GM12878 (cell line): Measurements from ENCODE around the gene THSD4. TPM values are rescaled to one million over a fixed set of nuclear protein-coding genes. Genes with fewer than 3 reads are reported as not detected.

Experiments
- ATAC-seq: fragments of 200-7000 bp; cut with Tn5 transposase; 3 replicates; pipeline ENCODE4 v1.9.1; 2020; ENCODE audit warnings: mild to moderate bottlenecking, moderate library complexity
- BruUV-seq: library from RNA; stranded (reverse); fragments of 400-500 nt; replicated peaks from 2 replicates; lab custom pipeline; 2021; lab: Mats Ljungman, UMichigan
- CTCF ChIA-PET: fragments of 300-600 bp; sonication (Branson Sonifier 250); formaldehyde crosslinking; extraction: SDS; loops from one replicate; lab custom pipeline; 2021; ENCODE audit warnings: inconsistent platforms; lab: Yijun Ruan, JAX
- POLR2A ChIA-PET: fragments of 350-600 bp; formaldehyde crosslinking; extraction: SDS; loops from one replicate; lab custom pipeline; 2021; ENCODE audit warnings: inconsistent platforms; lab: Charles Lee
- RAD21 ChIA-PET: fragments of 300-600 bp; sonication (Branson Sonifier 250); formaldehyde crosslinking; loops from one replicate; lab custom pipeline; 2023; ENCODE audit warnings: antibody characterized with exemption; ENCODE audit not compliant: unreplicated experiment; lab: Charles Lee
- SMC1A ChIA-PET: fragments of 300-600 bp; sonication (Branson Sonifier 250); formaldehyde crosslinking; loops from one replicate; lab custom pipeline; 2023; ENCODE audit not compliant: unreplicated experiment, uncharacterized antibody; lab: Charles Lee
- DNase-seq: peaks from one replicate; pipeline ENCODE4 v3.0.0-alpha.2; 2011; ENCODE audit warnings: low read depth, low spot score
- FAIRE-seq: peaks from 3 replicates; lab custom pipeline; 2011; peaks lifted over from hg19 to GRCh38; lab: Jason Lieb, UNC
- H2AFZ ChIP-seq: 2 replicates; pipeline ENCODE4 v1.6.0; 2011; ENCODE audit warnings: low read depth, low read length, control low read depth; ENCODE audit not compliant: control insufficient read depth
- H3K27ac ChIP-seq: 2 replicates; pipeline ENCODE4 v1.5.1; 2011; ENCODE audit warnings: control low read depth; ENCODE audit not compliant: control insufficient read depth, insufficient read depth
- H3K27me3 ChIP-seq, 2 experiments: replicated peaks in 1 of 2; 2 replicates each; pipeline versions ENCODE4 v1.6.0 to v1.6.1; 2011; ENCODE audit warnings: low read length in 1 of 2; ENCODE audit not compliant: control insufficient read depth in 2 of 2, insufficient read depth in 2 of 2
- H3K36me3 ChIP-seq, 2 experiments: 2 replicates each; pipeline ENCODE4 v1.5.1; 2011; ENCODE audit warnings: low read length in 1 of 2; ENCODE audit not compliant: control insufficient read depth in 2 of 2, insufficient read depth in 2 of 2
- H3K4me1 ChIP-seq: 2 replicates; pipeline ENCODE4 v1.6.1; 2011; ENCODE audit warnings: mild to moderate bottlenecking, low read length, moderate library complexity, mixed read lengths; ENCODE audit not compliant: control insufficient read depth, insufficient read depth
- H3K4me2 ChIP-seq: 2 replicates; pipeline ENCODE4 v1.6.0; 2011; ENCODE audit warnings: control low read depth; ENCODE audit not compliant: control insufficient read depth, insufficient read depth
- H3K4me3 ChIP-seq: fragments of 200-600 bp; sonication (generic); 2 replicates; pipeline ENCODE4 v1.5.1; 2016
- H3K79me2 ChIP-seq: 2 replicates; pipeline ENCODE4 v1.6.0; 2011; ENCODE audit warnings: low read length; ENCODE audit not compliant: control insufficient read depth, insufficient read depth
- H3K9ac ChIP-seq: 2 replicates; pipeline ENCODE4 v1.8.0; 2011; ENCODE audit warnings: low read length, control low read depth, mixed read lengths; ENCODE audit not compliant: control insufficient read depth, insufficient read depth
- H3K9me3 ChIP-seq: replicated peaks from 3 replicates; pipeline ENCODE4 v1.5.1; 2011; ENCODE audit warnings: mild to moderate bottlenecking, low read length; ENCODE audit not compliant: control insufficient read depth, insufficient read depth
- H4K20me1 ChIP-seq: 2 replicates; pipeline ENCODE4 v1.6.0; 2011; ENCODE audit not compliant: control insufficient read depth, insufficient read depth
- CBFB ChIP-seq: IDR thresholded peaks from 2 replicates; pipeline ENCODE4 v1.6.1; 2016; ENCODE audit warnings: antibody characterized with exemption, low read depth
- CEBPB ChIP-seq, 2 experiments: fragments of 150-350 bp in 1 of 2; IDR thresholded peaks; 2 replicates each; pipeline ENCODE4 v1.6.1; 2012 to 2014; ENCODE audit warnings: low read depth in 2 of 2, low read length in 2 of 2, borderline replicate concordance in 1 of 2, inconsistent platforms in 1 of 2
- CHD1 ChIP-seq: IDR thresholded peaks from 2 replicates; pipeline ENCODE4 v1.6.1; 2012; ENCODE audit warnings: low read depth, low read length, improper control_type of control experiment
- IKZF2 ChIP-seq, 2 experiments: fragments of 450-650 bp; IDR thresholded peaks; 2 replicates each; pipeline ENCODE4 v1.6.1; 2017; ENCODE audit warnings: mild to moderate bottlenecking in 2 of 2, moderate library complexity in 2 of 2
- JUNB ChIP-seq: IDR thresholded peaks from 2 replicates; pipeline ENCODE4 v1.6.1; 2016; ENCODE audit warnings: antibody characterized with exemption, mild to moderate bottlenecking
- MEF2A ChIP-seq: IDR thresholded peaks from 2 replicates; pipeline ENCODE4 v1.6.1; 2011; ENCODE audit warnings: low read depth, mild to moderate bottlenecking, low read length, moderate library complexity; ENCODE audit not compliant: insufficient read depth
- MXI1 ChIP-seq: fragments of 150-350 bp; IDR thresholded peaks from 2 replicates; pipeline ENCODE4 v1.6.1; 2011; ENCODE audit warnings: low read depth, mild to moderate bottlenecking, inconsistent platforms, low read length, improper control_type of control experiment
- NRF1 ChIP-seq: conservative IDR thresholded peaks from 2 replicates; pipeline ENCODE4 v1.6.1; 2011; ENCODE audit warnings: mild to moderate bottlenecking, low read depth, low read length, improper control_type of control experiment
- RAD51 ChIP-seq: fragments of 450-650 bp; IDR thresholded peaks from 2 replicates; pipeline ENCODE4 v1.6.1; 2016; ENCODE audit warnings: moderate library complexity, mild to moderate bottlenecking, inconsistent platforms
- RCOR1 ChIP-seq: conservative IDR thresholded peaks from 2 replicates; pipeline ENCODE4 v1.6.1; 2012; ENCODE audit warnings: low read depth, low read length, improper control_type of control experiment
- SUZ12 ChIP-seq: fragments of 200-600 bp; sonication (generic); IDR thresholded peaks from one replicate; pipeline ENCODE4 v1.6.1; 2018; ENCODE audit warnings: antibody characterized with exemption, mild to moderate bottlenecking; ENCODE audit not compliant: unreplicated experiment
- TARDBP ChIP-seq: IDR thresholded peaks from 2 replicates; pipeline ENCODE4 v1.6.1; 2016; ENCODE audit warnings: borderline replicate concordance
- ZBED1 ChIP-seq: IDR thresholded peaks from 2 replicates; pipeline ENCODE4 v1.6.1; 2016; ENCODE audit warnings: borderline replicate concordance
- ZZZ3 ChIP-seq: IDR thresholded peaks from 2 replicates; pipeline ENCODE4 v1.6.1; 2011; ENCODE audit warnings: low read depth; ENCODE audit not compliant: control insufficient read depth, insufficient read length
- WGBS: methylation state at CpG from one replicate; pipeline ENCODE4 v1.1.6; 2016; ENCODE audit warnings: low lambda C conversion rate; ENCODE audit not compliant: insufficient replicate concordance, insufficient coverage; ENCODE audit errors: missing lambda C conversion rate; 5-methylcytosine and 5-hydroxymethylcytosine counted together
- in situ Hi-C: fragments of 300-500 bp; cut with MboI; formaldehyde crosslinking; loops from 9 replicates; pipeline ENCODE4 v1.14.3; 2018; ENCODE audit warnings: mixed read lengths
- intact Hi-C: fragments of 100-400 bp; cut with micrococcal nuclease; formaldehyde crosslinking; loops from one replicate; pipeline ENCODE4 v1.14.2; 2022; ENCODE audit not compliant: unreplicated experiment
- polyA plus RNA-seq, 11 experiments: library from polyadenylated mRNA; depleted of rRNA in 4 of 11; unstranded in 6 of 11; stranded (reverse) in 5 of 11; fragments of >200 nt; fragmentation: Nextera tagmentation in 4 of 11; fragmentation: Illumina TruSeq in 1 of 11; extraction: Ambion mirVana in 4 of 11; extraction: Trizol in 1 of 11; gene quantifications; 1 replicate in 1 of 11; 2 replicates in 10 of 11; pipeline versions ENCODE4 v1.2.1 to v1.2.3, GENCODE V29; 2011 to 2016; ENCODE audit warnings: inconsistent platforms in 2 of 11, missing spikeins in 2 of 11, low read depth in 1 of 11
- total RNA-seq, 4 experiments: library from RNA; depleted of rRNA in 3 of 4; stranded (reverse); fragments of >200 nt in 3 of 4; fragmentation: Illumina TruSeq in 1 of 4; extraction: Trizol in 1 of 4; gene quantifications; 2 replicates each; pipeline versions ENCODE4 v1.2.1 to v1.2.3, GENCODE V29; 2013 to 2021
- TF ChIP-seq, protein P1 (sequence below): IDR thresholded peaks from 2 replicates; pipeline ENCODE4 v1.6.1; 2011; ENCODE audit warnings: low read depth, low read length, improper control_type of control experiment, borderline replicate concordance
- TF ChIP-seq, protein P2 (sequence below): fragments of 450-650 bp; IDR thresholded peaks from 2 replicates; pipeline ENCODE4 v1.6.1; 2017; ENCODE audit warnings: mild to moderate bottlenecking, low read depth, inconsistent platforms; ENCODE audit not compliant: poor library complexity, severe bottlenecking

THSD4 gene
- total and polyA plus RNA-seq, 10 of the 15 experiments (the other 5 are each of a cell fraction or from before 2014, with no cell fraction given): 0.04 to 0.13 (median 0.05) TPM; not detected in 7

GRCh38 chr15:71207141-71207540 lies 91.9 kb downstream of the THSD4 start (continued):
- TF ChIP-seq, protein P1, sequence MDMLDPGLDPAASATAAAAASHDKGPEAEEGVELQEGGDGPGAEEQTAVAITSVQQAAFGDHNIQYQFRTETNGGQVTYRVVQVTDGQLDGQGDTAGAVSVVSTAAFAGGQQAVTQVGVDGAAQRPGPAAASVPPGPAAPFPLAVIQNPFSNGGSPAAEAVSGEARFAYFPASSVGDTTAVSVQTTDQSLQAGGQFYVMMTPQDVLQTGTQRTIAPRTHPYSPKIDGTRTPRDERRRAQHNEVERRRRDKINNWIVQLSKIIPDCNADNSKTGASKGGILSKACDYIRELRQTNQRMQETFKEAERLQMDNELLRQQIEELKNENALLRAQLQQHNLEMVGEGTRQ: no peak
- TF ChIP-seq SUZ12: no peak
- TF ChIP-seq JUNB: no peak
- TF ChIP-seq ZZZ3: no peak
- no peak for TF ChIP-seq TARDBP
- no peak for TF ChIP-seq CHD1
- TF ChIP-seq NRF1: no peak
- no peak for TF ChIP-seq RCOR1
- no peak for TF ChIP-seq CBFB

GRCh38 chr15:71212146-71212545 lies 96.9 kb downstream of the THSD4 start:
- no peak overlapping the region for H3K4me2 ChIP-seq
- no peak overlapping the region for H3K9ac ChIP-seq
- no peaks in the 10 kb centered on the region; the same call in 2 of the 3 replicates for H3K9me3 ChIP-seq
- TF ChIP-seq IKZF2 (IDR thresholded peaks at IDR 0.05) (no peak), ZBED1 (no peak), RAD51 (no peak), CEBPB (IDR thresholded peaks at IDR 0.05; ENCODE audit: borderline replicate concordance in 1 of 2, low read depth in 2 of 2, low read length in 2 of 2) (no peak), MEF2A (no peak), MXI1 (no peak)
- TF ChIP-seq, protein P2, sequence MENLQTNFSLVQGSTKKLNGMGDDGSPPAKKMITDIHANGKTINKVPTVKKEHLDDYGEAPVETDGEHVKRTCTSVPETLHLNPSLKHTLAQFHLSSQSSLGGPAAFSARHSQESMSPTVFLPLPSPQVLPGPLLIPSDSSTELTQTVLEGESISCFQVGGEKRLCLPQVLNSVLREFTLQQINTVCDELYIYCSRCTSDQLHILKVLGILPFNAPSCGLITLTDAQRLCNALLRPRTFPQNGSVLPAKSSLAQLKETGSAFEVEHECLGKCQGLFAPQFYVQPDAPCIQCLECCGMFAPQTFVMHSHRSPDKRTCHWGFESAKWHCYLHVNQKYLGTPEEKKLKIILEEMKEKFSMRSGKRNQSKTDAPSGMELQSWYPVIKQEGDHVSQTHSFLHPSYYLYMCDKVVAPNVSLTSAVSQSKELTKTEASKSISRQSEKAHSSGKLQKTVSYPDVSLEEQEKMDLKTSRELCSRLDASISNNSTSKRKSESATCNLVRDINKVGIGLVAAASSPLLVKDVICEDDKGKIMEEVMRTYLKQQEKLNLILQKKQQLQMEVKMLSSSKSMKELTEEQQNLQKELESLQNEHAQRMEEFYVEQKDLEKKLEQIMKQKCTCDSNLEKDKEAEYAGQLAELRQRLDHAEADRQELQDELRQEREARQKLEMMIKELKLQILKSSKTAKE: no peak
- TF ChIP-seq, all 136 proteins: peak for 0
- Histone ChIP-seq H3K79me2 (no peaks in the 10 kb centered on the region), H3K4me3 (no peak overlapping the region), H3K27me3 (no peaks in the 10 kb centered on the region), H4K20me1 (no peaks in the 10 kb centered on the region), H2AFZ (no peak overlapping the region), H3K4me1 (no peaks in the 10 kb centered on the region), H3K27ac (no peak overlapping the region), H3K36me3 (no peaks in the 10 kb centered on the region)
- FAIRE-seq (no peak), ATAC-seq (no peak), DNase-seq (no peak)
- ChIA-PET CTCF (no interaction called here), POLR2A (no interaction called here), SMC1A (no interaction called here), RAD21 (no interaction called here)
- BruUV-seq: no TSS peak
- WGBS: 40% methylated on average over 4 of the region's 4 CpGs
- in situ Hi-C loops: no loop called here
- intact Hi-C loops: no loop called here
